CD4-positive, alpha-beta T cell (primary cell): Measurements from ENCODE around the gene CASTOR1. TPM values are rescaled to one million over a fixed set of nuclear protein-coding genes. Genes with fewer than 3 reads are reported as not detected.

Experiments used
- ATAC-seq: fragments of 200-7000 bp; cut with Tn5 transposase; one replicate; pipeline ENCODE4 v1.10.0; 2022; ENCODE audit warnings: mild to moderate bottlenecking; ENCODE audit not compliant: poor library complexity
- CTCF ChIA-PET: fragments of 350-600 bp; sonication (Branson Sonifier 250); formaldehyde crosslinking; loops from one replicate; lab custom pipeline; 2021; ENCODE audit warnings: antibody characterized with exemption, inconsistent platforms; lab: Charles Lee
- POLR2A ChIA-PET: fragments of 350-600 bp; sonication (Branson Sonifier 250); formaldehyde crosslinking; loops from one replicate; lab custom pipeline; 2021; ENCODE audit warnings: antibody characterized with exemption, inconsistent platforms; lab: Charles Lee
- DNase-seq, 14 experiments: peaks; one replicate each; pipeline ENCODE4 v3.0.0-alpha.2; 2013 to 2020; ENCODE audit warnings: mixed read lengths in 2 of 14
- H3K27ac ChIP-seq, 2 donors: one replicate each; pipeline versions ENCODE4 v1.5.1 to v1.7.0; 2013; ENCODE audit warnings: low read length in 2 of 2, low read depth in 1 of 2, mild to moderate bottlenecking in 1 of 2
- H3K27me3 ChIP-seq, 2 experiments: 1 replicate in 1 of 2; 2 replicates in 1 of 2; pipeline versions ENCODE4 v1.6.1 to v1.7.0; 2013; ENCODE audit warnings: low read length in 2 of 2, control low read depth in 1 of 2, mild to moderate bottlenecking in 1 of 2, moderate library complexity in 1 of 2; ENCODE audit not compliant: insufficient read depth in 2 of 2, control insufficient read depth in 1 of 2
- H3K36me3 ChIP-seq: one replicate; pipeline ENCODE4 v1.6.1; 2013; ENCODE audit warnings: low read length, control low read depth; ENCODE audit not compliant: insufficient read depth
- H3K4me1 ChIP-seq: one replicate; pipeline ENCODE4 v1.6.1; 2013; ENCODE audit warnings: low read length, control low read depth; ENCODE audit not compliant: insufficient read depth
- H3K4me3 ChIP-seq: one replicate; pipeline ENCODE4 v1.5.1; 2013; ENCODE audit warnings: mild to moderate bottlenecking, low read length, moderate library complexity
- H3K9me3 ChIP-seq, 2 experiments: 1 replicate in 1 of 2; 2 replicates in 1 of 2; pipeline versions ENCODE4 v1.6.1 to v1.7.0; 2013; ENCODE audit warnings: low read length in 2 of 2, mild to moderate bottlenecking in 2 of 2, control low read depth in 1 of 2, moderate library complexity in 1 of 2; ENCODE audit not compliant: control insufficient read depth in 1 of 2, insufficient read depth in 1 of 2
- H3K27ac Mint-ChIP-seq: one replicate; pipeline ENCODE4 v1.8.0; 2020; ENCODE audit warnings: mixed read lengths
- H3K27me3 Mint-ChIP-seq: one replicate; pipeline ENCODE4 v1.8.0; 2021; ENCODE audit warnings: mixed read lengths
- H3K36me3 Mint-ChIP-seq: one replicate; pipeline ENCODE4 v1.8.0; 2021; ENCODE audit warnings: low read depth, mixed read lengths
- H3K4me1 Mint-ChIP-seq: one replicate; pipeline ENCODE4 v1.8.0; 2021; ENCODE audit warnings: low read depth, mixed read lengths
- H3K4me3 Mint-ChIP-seq: one replicate; pipeline ENCODE4 v1.8.0; 2020; ENCODE audit warnings: mild to moderate bottlenecking, mixed read lengths
- H3K9me3 Mint-ChIP-seq: one replicate; pipeline ENCODE4 v1.8.0; 2020; ENCODE audit warnings: mixed read lengths
- CTCF ChIP-seq: fragments of 200-600 bp; IDR thresholded peaks from one replicate; pipeline ENCODE4 v1.8.0; 2022; ENCODE audit warnings: antibody characterized with exemption, mild to moderate bottlenecking
- intact Hi-C, 2 experiments: fragments of 100-400 bp; cut with DNase I in 1 of 2; cut with micrococcal nuclease in 1 of 2; formaldehyde crosslinking; loops; one replicate each; pipeline versions ENCODE4 v1.15.1 to v1.9.0; 2023 to 2025; cut with DNase I, micrococcal nuclease
- total RNA-seq, 174 experiments: library from RNA in 2 of 174; stranded (reverse) in 2 of 174; gene quantifications; one replicate each; pipeline ENCODE4 v1.2.3 and lab custom pipeline; 2021 to 2026

CASTOR1 gene
- total RNA-seq, 2 experiments from 2014 or later = 7.9 to 8.8 TPM

- Histone ChIP-seq H3K4me1 (peaks cover 3% of the 10 kb centered on the region), H3K9me3 (no peaks in the 10 kb centered on the region), H3K36me3 (no peaks in the 10 kb centered on the region), H3K4me3 (no peak overlapping the region), H3K27ac (no peak overlapping the region), H3K27me3 (no peaks in the 10 kb centered on the region)
- Mint-ChIP-seq H3K36me3 (no peaks in the 10 kb centered on the region), H3K9me3 (no peaks in the 10 kb centered on the region), H3K27ac (no peak overlapping the region), H3K4me1 (no peaks in the 10 kb centered on the region), H3K27me3 (no peaks in the 10 kb centered on the region), H3K4me3 (no peak overlapping the region)
- TF ChIP-seq CTCF = no peak
- intact Hi-C loops = no loop called here
- CTCF ChIA-PET = interaction anchor here (1.5 kb wide), 1 partner anchor 8 kb away, joined by 3 read pairs; the partner anchor contains the start of gene LIF
- POLR2A ChIA-PET = no interaction called here
- ATAC-seq (no peak), DNase-seq (no peak)
These were observed 51.2 kb downstream of the CASTOR1 start for GRCh38 chr22:30238136-30238535.

- no peaks in the 10 kb centered on the region for H3K4me1 Mint-ChIP-seq
- no peak overlapping the region for H3K27ac Mint-ChIP-seq
- H3K9me3 Mint-ChIP-seq = no peaks in the 10 kb centered on the region
- Histone ChIP-seq H3K4me1 (peaks cover 3% of the 10 kb centered on the region), H3K36me3 (no peaks in the 10 kb centered on the region), H3K9me3 (no peaks in the 10 kb centered on the region), H3K4me3 (no peak overlapping the region), H3K27me3 (no peaks in the 10 kb centered on the region), H3K27ac (no peak overlapping the region)
- ChIA-PET POLR2A (no interaction called here), CTCF (no interaction called here)
- no peaks in the 10 kb centered on the region for H3K27me3 Mint-ChIP-seq
- no peak for TF ChIP-seq CTCF
- ATAC-seq (no peak), DNase-seq (no peak)
- no peak overlapping the region for H3K4me3 Mint-ChIP-seq
- no peaks in the 10 kb centered on the region for H3K36me3 Mint-ChIP-seq
- intact Hi-C loops = no loop called here
These were observed 52.4 kb downstream of the CASTOR1 start for GRCh38 chr22:30236875-30237274.

- H3K4me3 ChIP-seq = no peak overlapping the region
- no peak overlapping the region for H3K27ac ChIP-seq
- no peaks in the 10 kb centered on the region for H3K36me3 ChIP-seq
- ATAC-seq (no peak), DNase-seq (no peak)
- no peaks in the 10 kb centered on the region for H3K27me3 ChIP-seq
- CTCF ChIA-PET = no interaction called here
- POLR2A ChIA-PET = no interaction called here
- Mint-ChIP-seq H3K4me1 (no peaks in the 10 kb centered on the region), H3K4me3 (no peak overlapping the region), H3K36me3 (no peaks in the 10 kb centered on the region), H3K27me3 (no peaks in the 10 kb centered on the region), H3K9me3 (no peaks in the 10 kb centered on the region), H3K27ac (no peak overlapping the region)
- no peaks in the 10 kb centered on the region for H3K9me3 ChIP-seq
- intact Hi-C loops = no loop called here
- no peaks in the 10 kb centered on the region for H3K4me1 ChIP-seq
- no peak for TF ChIP-seq CTCF
These were observed 53.6 kb downstream of the CASTOR1 start for GRCh38 chr22:30235687-30236170.

Other genes with a start within 250 kb of the CASTOR1 start
- gene HORMAD2, start 209.0 kb downstream of the CASTOR1 start, total RNA-seq = not detected
- gene LIF, start 42.7 kb downstream of the CASTOR1 start, total RNA-seq = under 1 TPM; 0.17 to 0.30 TPM
- gene OSM, start 22.7 kb downstream of the CASTOR1 start, total RNA-seq = 10 to 100 TPM; 13.9 to 16.7 TPM
- gene TBC1D10A, start 37.4 kb upstream of the CASTOR1 start, total RNA-seq = 10 to 100 TPM; 38.9 to 41.8 TPM
- gene SF3A1, start 67.4 kb upstream of the CASTOR1 start, total RNA-seq = 100 to 1,000 TPM; 335 to 388 TPM
- 10 to 100 TPM in 1 of 2 experiments, 1 to 10 TPM in 1; 8.3 to 10.1 TPM for gene CCDC157, start 67.5 kb upstream of the CASTOR1 start, total RNA-seq
- 1 to 10 TPM; 4.6 to 4.9 TPM for gene RNF215, start 97.9 kb upstream of the CASTOR1 start, total RNA-seq
- 10 to 100 TPM; 74.6 to 79.8 TPM for gene SEC14L2, start 107.5 kb upstream of the CASTOR1 start, total RNA-seq
- 10 to 100 TPM; 37.2 to 38.0 TPM for gene MTFP1, start 136.3 kb upstream of the CASTOR1 start, total RNA-seq
- gene SEC14L3, start 182.5 kb upstream of the CASTOR1 start, total RNA-seq = not detected
- not detected for gene SEC14L4, start 216.2 kb upstream of the CASTOR1 start, total RNA-seq